Measurements from ENCODE around the gene CD247.

CD247 gene

GRCh38 chr1:167408355-167408754 lies 110.0 kb downstream of the CD247 start:
- DNase-seq (ENCODE audit: low read depth), result no peak

DNA sequence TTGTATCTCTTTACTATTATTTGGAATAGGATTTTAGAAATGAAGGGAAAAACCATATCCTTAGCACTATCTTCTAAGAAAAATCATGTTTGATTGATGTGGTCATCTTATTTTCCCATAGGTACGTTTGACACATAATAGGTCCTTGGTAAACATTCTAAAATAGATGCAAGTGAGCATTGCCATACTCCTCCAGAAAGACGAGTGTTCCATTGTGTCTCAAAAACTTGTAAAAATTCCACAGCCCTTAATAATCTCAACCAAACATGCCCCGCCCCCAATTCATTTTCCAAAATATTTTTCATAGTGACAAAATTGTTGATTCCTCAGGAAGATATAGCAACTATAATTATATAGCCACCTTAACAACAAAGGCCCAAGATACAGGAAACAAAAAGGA lies 113.4 kb downstream of the CD247 start:
- no peak for DNase-seq (ENCODE audit: low read depth)

DNA sequence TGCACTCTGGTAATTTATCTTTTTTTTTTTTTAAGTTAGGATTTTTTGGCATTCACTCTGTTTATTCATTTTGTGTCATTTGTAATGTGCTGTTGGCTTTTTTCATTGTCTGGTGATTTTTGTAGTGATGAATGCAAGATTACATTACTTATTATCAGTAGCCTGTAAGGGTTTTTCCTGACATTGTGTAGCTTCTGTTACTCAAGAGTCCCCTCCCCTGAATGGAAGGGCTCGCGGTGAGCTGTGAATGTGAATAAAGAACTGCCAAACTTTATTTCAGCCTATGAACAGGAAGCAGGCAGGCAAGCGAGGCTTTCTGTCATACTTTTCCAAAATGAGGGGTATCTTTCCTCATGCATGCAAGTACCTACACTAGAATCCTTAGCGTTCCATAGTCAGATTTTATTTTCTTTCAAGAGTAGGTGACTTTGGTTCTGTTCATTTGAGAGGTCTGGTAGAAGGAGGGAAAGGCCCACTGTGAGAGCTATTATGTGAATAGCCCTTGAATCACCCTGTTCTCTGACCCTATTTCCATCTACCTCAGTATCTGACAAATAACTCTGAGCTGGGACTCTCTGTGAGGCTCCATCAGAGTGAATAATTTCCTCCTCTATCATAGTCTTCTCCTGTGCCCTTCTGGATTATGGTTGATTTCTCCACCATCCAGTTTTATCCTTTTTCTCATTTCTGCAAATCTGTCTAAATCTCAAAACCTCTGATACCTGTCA lies 114.0 kb downstream of the CD247 start:
- no peak for DNase-seq (ENCODE audit: low read depth)

GRCh38 chr1:167401260-167401873 lies 117.0 kb downstream of the CD247 start:
- no peak for DNase-seq (ENCODE audit: low read depth)

DNA sequence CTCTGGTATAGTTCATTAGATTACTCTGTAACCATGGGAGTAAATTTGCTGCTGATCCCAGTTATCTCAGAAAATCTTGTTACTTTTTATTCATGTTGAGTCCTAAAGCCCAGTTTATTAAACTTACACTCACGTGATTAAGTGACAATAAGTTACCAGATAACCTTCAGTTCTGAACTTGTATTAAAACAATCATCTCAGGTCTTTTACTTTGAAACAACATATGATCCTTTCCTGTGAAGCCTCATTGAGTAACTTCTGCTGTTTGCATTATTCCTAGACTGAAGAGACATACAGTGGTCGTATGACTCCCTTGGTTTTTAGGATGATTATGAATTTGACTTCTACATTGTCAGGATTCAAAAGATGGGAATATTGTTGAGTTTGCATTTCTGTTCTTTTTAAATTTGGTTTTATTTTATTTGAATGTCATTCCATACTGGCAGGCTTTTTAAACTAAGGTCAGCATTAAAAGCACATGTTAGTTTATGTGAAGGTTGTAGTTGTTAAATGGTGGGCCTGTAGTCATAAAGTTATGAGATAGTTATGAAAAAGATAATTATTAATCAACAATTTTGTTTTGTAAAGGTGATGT lies 117.9 kb downstream of the CD247 start:
- DNase-seq (ENCODE audit: low read depth), result no peak

- DNase-seq (ENCODE audit: low read depth), result no peak
These were observed 126.1 kb downstream of the CD247 start for GRCh38 chr1:167392200-167392696.

DNA sequence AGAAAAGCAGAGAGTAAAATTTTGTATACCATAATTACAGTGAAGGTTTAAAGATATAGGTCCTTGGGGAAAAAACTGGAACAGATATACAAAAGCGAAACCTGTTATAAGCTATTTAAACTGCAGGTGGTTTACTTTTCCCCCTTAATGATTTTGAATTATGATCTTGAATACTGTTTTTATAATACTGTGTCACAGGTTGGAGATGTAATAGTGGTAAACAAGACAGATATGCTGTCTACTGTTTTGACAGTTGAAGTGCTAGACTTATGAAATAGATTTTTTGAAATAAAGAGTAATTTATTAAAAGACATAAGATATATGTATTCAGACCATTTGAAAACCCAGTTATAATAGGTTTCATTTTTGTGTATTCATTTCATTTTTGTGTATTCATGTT lies 129.4 kb downstream of the CD247 start:
- DNase-seq (ENCODE audit: low read depth), result no peak

DNA sequence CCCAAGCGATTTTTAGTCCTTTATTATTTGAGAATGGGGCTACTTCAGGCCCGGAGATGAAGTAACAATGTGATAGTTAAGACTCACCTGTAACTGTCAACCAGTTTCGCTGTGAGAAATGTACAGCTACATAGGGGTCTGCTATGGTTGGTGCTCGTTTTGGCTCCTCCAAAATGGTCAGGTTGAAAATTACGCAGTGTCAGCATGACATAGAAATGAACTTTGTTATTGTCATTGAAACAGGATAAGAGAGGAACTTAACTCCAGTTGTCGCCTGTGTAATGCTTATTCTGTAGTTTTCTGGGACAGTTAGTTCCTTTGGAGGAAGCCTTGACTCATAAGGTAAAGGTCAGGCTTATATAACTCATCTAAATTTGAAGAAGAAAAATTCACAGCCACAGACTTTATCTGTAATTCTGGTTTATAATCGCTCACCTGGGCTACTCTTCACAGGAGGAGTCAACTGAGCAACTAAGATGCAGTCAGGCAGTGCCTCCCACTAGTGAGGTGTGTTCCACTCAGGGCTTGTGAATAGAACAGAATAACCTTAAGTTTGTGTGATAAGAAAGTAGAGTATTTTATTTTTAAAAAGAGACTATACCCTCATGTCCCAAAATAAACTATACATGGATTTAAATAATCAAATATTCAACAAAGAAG lies 130.9 kb downstream of the CD247 start:
- DNase-seq (ENCODE audit: low read depth), result no peak

Data from GM04503 (cell line).